ENCODE results near the gene TFEB. TPM values are rescaled to one million over a fixed set of nuclear protein-coding genes. Genes with fewer than 3 reads are reported as not detected.

TFEB gene
- total and polyA plus RNA-seq, 2 of the 8 experiments (the other 6 are each of a cell fraction or from before 2014, with no cell fraction given) = 2.3 to 6.7 TPM

- CTCF ChIA-PET (ENCODE audit: partially characterized antibody) = interaction anchor here (1.5 to 4.6 kb wide), 4 partner anchors 10 to 33 kb away, joined by 3 to 21 read pairs (median 5); no protein-coding TSS in a partner anchor
- TF ChIP-seq GABPA (IDR thresholded peaks at IDR 0.05; ENCODE audit: borderline replicate concordance, insufficient read depth, low read length) = no peak
- TF ChIP-seq MAFK (IDR thresholded peaks at IDR 0.05; ENCODE audit: low read depth, low read length) = no peak
- TF ChIP-seq TCF12 (IDR thresholded peaks at IDR 0.05; ENCODE audit: low read depth, low read length) = no peak
- TF ChIP-seq YY1 (IDR thresholded peaks at IDR 0.05; ENCODE audit: low read depth, low read length) = no peak
- no peak for TF ChIP-seq SP1 (IDR thresholded peaks at IDR 0.05; ENCODE audit: low read depth, low read length)
- TF ChIP-seq CBX8 (IDR thresholded peaks at IDR 0.05; ENCODE audit: borderline replicate concordance, low read depth, low read length) = no peak
Observed at GRCh38 chr6:41743406-41744235, 8.2 kb upstream of the TFEB start.

More at GRCh38 chr6:41743406-41744235, 8.2 kb upstream of the TFEB start:
- no peaks in the 10 kb centered on the region for H3K36me3 ChIP-seq (ENCODE audit: control insufficient read depth in 2 of 4, insufficient read depth in 4 of 4, low read length in 3 of 4)
- H2AK5ac ChIP-seq (ENCODE audit: low read depth, low read length) = no peak overlapping the region
- H3K4me2 ChIP-seq (ENCODE audit: insufficient read depth in 1 of 2, low read depth in 2 of 2, low read length in 2 of 2) = no peak overlapping the region
- no peak overlapping the region for H3K4me3 ChIP-seq (ENCODE audit: extremely low read depth in 1 of 4, insufficient read depth in 2 of 4, low read depth in 3 of 4, low read length in 4 of 4)
- no peaks in the 10 kb centered on the region for H3K79me2 ChIP-seq (ENCODE audit: control insufficient read depth in 1 of 2, insufficient read depth in 2 of 2, low read length in 2 of 2)
- no peak overlapping the region for H2BK12ac ChIP-seq (ENCODE audit: low read depth, low read length)
- H3K4me1 ChIP-seq (replicated peaks in 1 of 4; ENCODE audit: control insufficient read depth in 3 of 4, insufficient read depth in 4 of 4, low read length in 3 of 4) = peaks cover 0 to 1% (median 0%) of the 10 kb centered on the region in 4 experiments; a peak in 2 of 7 replicates
- POLR2A ChIA-PET (ENCODE audit: partially characterized antibody) = no interaction called here
- H2BK20ac ChIP-seq (ENCODE audit: low read length) = no peak overlapping the region
- no peaks in the 10 kb centered on the region for H3K27me3 ChIP-seq (replicated peaks in 1 of 4; ENCODE audit: control insufficient read depth in 3 of 4, extremely low read depth in 1 of 4, insufficient read depth in 3 of 4, low read length in 3 of 4)
- no peak overlapping the region for H3K14ac ChIP-seq (ENCODE audit: insufficient read length)
- no peaks in the 10 kb centered on the region for H4K20me1 ChIP-seq (replicated peaks in 1 of 2; ENCODE audit: control insufficient read depth in 1 of 2, insufficient read depth in 2 of 2, low read length in 2 of 2)
- FAIRE-seq (no peak), DNase-seq (ENCODE audit: low read depth in 1 of 2, low spot score in 2 of 2) (no peak)
- H3K23ac ChIP-seq (ENCODE audit: insufficient read length) = no peak overlapping the region
- no peaks in the 10 kb centered on the region for H3K79me1 ChIP-seq (ENCODE audit: low read depth, low read length)
- no peak overlapping the region for H3K9ac ChIP-seq (replicated peaks in 1 of 4; ENCODE audit: extremely low read depth in 1 of 4, low read depth in 3 of 4, low read length in 3 of 4)
- no peaks in the 10 kb centered on the region for H3K23me2 ChIP-seq (ENCODE audit: low read depth, low read length)
- no peaks in the 10 kb centered on the region for H3K9me3 ChIP-seq (ENCODE audit: insufficient read depth in 2 of 2, low read depth in 1 of 2, low read length in 1 of 2)
- no peak overlapping the region for H3K27ac ChIP-seq (ENCODE audit: low read depth, low read length)
- H4K5ac ChIP-seq (ENCODE audit: insufficient read length, low read depth, low read length) = no peak overlapping the region
- no peak overlapping the region for H2BK15ac ChIP-seq (ENCODE audit: low read length)
- H3K56ac ChIP-seq (replicated peaks; ENCODE audit: insufficient read length, low read depth, low read length) = no peak overlapping the region
- WGBS, 2 experiments (ENCODE audit: extremely low coverage in 1 of 2, insufficient coverage in 1 of 2, insufficient read length in 1 of 2, insufficient replicate concordance in 2 of 2, low coverage in 1 of 2, low lambda C conversion rate in 2 of 2, missing lambda C conversion rate in 1 of 2) = 87% methylated on average over 6 of the region's 6 CpGs; no CpG with 5 or more reads in 1 of the 2 experiments
- H3K4ac ChIP-seq (replicated peaks; ENCODE audit: insufficient read length, low read depth, low read length) = no peak overlapping the region
- H4K8ac ChIP-seq (ENCODE audit: extremely low read depth, insufficient read depth, low read length) = no peak overlapping the region
- no peak overlapping the region for H3K18ac ChIP-seq (ENCODE audit: extremely low read depth, low read length)
- H2BK5ac ChIP-seq (ENCODE audit: low read depth, low read length) = no peak overlapping the region
- H2BK120ac ChIP-seq (replicated peaks; ENCODE audit: low read depth, low read length) = no peak overlapping the region
- H2AFZ ChIP-seq (ENCODE audit: low read length) = no peak overlapping the region
- H4K91ac ChIP-seq (replicated peaks; ENCODE audit: insufficient read length, low read length) = no peak overlapping the region
